ENCODE results near the gene WNT7A. TPM values are rescaled to one million over a fixed set of nuclear protein-coding genes. Genes with fewer than 3 reads are reported as not detected.

The WNT7A gene
- total and polyA plus RNA-seq, 4 donors: 1.7 to 4.8 (median 2.0) TPM

DNA sequence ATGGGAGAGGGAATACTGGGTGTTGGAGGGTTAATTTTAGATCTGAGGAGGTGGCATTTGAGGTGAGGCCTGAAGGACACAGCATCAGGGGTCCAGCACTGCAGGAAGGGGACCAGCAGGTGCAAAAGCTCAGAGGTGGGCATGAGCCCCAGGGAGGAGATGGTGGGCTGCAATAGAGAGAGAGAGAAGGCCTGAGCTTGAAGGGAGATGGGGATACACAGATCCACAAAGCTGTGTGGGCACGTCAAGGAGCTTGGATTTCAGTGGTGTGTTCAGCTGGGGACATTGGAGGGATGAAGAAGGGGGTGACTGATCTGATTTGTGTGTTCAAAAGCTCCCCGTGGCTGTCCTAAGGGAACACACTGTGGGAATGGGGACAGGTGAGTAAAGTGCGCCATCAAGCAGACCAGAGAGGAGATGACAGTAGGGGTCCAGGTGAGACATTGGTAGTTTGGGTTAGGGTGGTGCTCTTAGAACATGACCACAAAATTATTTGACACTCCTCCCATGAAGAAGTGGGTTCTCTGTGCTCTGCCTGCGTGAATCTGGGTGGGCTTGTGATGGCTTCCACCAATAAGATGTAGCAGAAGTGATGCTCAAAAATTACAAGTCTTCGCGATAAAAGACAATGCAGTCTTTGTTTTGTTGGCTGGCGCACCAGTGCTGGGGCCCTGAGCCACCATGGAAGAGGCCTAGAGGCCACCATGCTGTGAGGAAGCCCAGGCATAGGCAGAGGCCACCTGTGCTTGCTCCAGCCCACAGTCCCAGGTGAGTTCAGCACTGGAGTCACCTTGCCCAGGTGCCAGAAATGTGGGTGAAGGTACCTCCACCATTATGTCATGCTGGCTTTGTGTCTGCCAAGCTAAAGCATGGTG, 1.9 kb upstream of the WNT7A start:
- 75 to 88% methylated on average over 7 of the region's 7 CpGs for WGBS, 2 donors
- DNase-seq (no peak), ATAC-seq (ENCODE audit: insufficient read depth, low FRiP score) (no peak)
- TF ChIP-seq, protein P1, sequence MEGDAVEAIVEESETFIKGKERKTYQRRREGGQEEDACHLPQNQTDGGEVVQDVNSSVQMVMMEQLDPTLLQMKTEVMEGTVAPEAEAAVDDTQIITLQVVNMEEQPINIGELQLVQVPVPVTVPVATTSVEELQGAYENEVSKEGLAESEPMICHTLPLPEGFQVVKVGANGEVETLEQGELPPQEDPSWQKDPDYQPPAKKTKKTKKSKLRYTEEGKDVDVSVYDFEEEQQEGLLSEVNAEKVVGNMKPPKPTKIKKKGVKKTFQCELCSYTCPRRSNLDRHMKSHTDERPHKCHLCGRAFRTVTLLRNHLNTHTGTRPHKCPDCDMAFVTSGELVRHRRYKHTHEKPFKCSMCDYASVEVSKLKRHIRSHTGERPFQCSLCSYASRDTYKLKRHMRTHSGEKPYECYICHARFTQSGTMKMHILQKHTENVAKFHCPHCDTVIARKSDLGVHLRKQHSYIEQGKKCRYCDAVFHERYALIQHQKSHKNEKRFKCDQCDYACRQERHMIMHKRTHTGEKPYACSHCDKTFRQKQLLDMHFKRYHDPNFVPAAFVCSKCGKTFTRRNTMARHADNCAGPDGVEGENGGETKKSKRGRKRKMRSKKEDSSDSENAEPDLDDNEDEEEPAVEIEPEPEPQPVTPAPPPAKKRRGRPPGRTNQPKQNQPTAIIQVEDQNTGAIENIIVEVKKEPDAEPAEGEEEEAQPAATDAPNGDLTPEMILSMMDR (IDR thresholded peaks at IDR 0.05; ENCODE audit: control extremely low read depth, extremely low read depth): no peak
- Histone ChIP-seq H3K4me1 (ENCODE audit: control insufficient read depth in 5 of 5, insufficient read depth in 5 of 5, low read length in 5 of 5) (peaks cover 0 to 8% (median 0%) of the 10 kb centered on the region in 5 donors), H3K27me3 (ENCODE audit: control insufficient read depth in 3 of 3, insufficient read depth in 3 of 3, low read length in 2 of 3) (peaks cover 13 to 73% (median 33%) of the 10 kb centered on the region in 3 donors), H3K36me3 (ENCODE audit: control insufficient read depth in 4 of 4, insufficient read depth in 4 of 4, low read length in 4 of 4) (no peaks in the 10 kb centered on the region), H3K9me3 (ENCODE audit: control insufficient read depth in 4 of 4, insufficient read depth in 3 of 4, low read length in 3 of 4) (peaks cover 0 to 6% (median 0%) of the 10 kb centered on the region in 4 donors), H3K9ac (ENCODE audit: insufficient read depth in 1 of 2, low read length in 2 of 2) (no peak overlapping the region), H3K27ac (ENCODE audit: low read depth in 1 of 2, low read length in 1 of 2) (no peak overlapping the region), H3K4me3 (no peak overlapping the region)

DNA sequence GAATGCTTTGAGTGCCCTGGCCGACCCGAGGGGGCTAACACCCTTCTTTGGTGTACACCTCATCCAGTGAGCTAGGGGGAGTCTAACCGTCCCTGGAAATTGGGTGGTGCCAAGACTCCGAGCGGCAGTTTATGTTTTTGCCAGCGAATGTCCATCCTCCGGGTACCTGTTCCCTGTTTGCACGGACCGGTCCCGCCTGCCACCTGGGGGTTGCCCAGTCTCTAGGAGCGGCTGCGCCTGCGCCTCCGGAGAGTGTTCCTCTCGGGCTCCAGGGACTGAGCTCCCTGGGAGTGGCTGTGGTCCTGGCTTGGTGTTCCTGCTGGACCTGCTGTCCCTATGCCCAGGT, 913 bp upstream of the WNT7A start:
- Histone ChIP-seq H3K4me1 (ENCODE audit: control insufficient read depth in 5 of 5, insufficient read depth in 5 of 5, low read length in 5 of 5) (peaks cover 0 to 8% (median 0%) of the 10 kb centered on the region in 5 donors), H3K36me3 (ENCODE audit: control insufficient read depth in 4 of 4, insufficient read depth in 4 of 4, low read length in 4 of 4) (no peaks in the 10 kb centered on the region), H3K27me3 (ENCODE audit: control insufficient read depth in 3 of 3, insufficient read depth in 3 of 3, low read length in 2 of 3) (peaks cover 13 to 82% (median 39%) of the 10 kb centered on the region in 3 donors), H3K4me3 (no peak overlapping the region), H3K9me3 (ENCODE audit: control insufficient read depth in 4 of 4, insufficient read depth in 3 of 4, low read length in 3 of 4) (peaks cover 0 to 6% (median 0%) of the 10 kb centered on the region in 4 donors), H3K9ac (ENCODE audit: insufficient read depth in 1 of 2, low read length in 2 of 2) (no peak overlapping the region), H3K27ac (ENCODE audit: low read depth in 1 of 2, low read length in 1 of 2) (no peak overlapping the region)
- 5 to 9% methylated on average over 15 of the region's 15 CpGs for WGBS, 2 donors
- peak; percentile 15 for ATAC-seq (ENCODE audit: insufficient read depth, low FRiP score)
- no peak for DNase-seq
- TF ChIP-seq, protein P1 (IDR thresholded peaks at IDR 0.05; ENCODE audit: control extremely low read depth, extremely low read depth): no peak

DNA sequence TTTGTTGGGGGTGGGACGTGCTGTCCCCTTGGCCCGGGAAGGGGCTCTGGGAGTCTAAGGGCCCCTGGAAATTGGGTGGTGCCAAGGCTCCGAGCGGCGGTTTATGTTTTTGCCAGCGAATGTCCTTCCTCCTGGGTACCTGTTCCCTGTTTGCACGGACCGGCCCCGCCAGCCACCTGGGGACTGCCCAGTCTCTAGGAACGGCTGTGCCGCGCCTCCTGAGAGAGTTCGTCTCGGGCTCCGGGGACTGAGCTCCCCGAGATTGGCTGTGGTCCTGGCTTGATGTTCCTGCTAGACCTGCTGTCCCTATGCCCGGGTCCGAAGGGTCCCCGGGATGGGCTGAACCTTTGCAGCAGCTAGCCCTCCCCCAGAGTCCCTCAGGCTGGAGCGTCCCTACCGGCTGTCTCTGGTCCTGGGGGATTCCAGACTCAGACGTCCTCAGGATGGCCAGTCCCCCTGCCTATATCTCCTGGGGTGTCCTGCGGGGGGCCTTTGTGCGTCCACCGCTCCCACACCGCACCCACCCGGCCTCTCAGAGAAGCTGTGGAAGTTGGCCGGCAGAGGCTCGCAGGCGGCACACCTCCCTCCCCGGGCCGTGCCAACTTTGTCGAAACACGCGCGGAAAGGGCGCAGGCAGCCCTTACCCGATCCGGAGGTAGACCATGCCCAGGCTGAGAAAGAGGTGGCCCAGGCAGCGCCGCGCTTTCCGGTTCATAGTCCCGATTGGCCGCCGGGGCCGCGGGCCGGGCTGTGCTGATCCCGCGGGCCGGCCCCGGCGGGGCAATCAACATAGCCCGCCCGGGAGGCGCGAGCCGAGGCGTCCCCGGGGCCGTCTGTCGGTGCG, 547 bp downstream of the WNT7A start:
- peaks cover 0 to 6% (median 0%) of the 10 kb centered on the region in 4 donors for H3K9me3 ChIP-seq (ENCODE audit: control insufficient read depth in 4 of 4, insufficient read depth in 3 of 4, low read length in 3 of 4)
- DNase-seq (no peak), ATAC-seq (ENCODE audit: insufficient read depth, low FRiP score) (peak; percentile 17)
- WGBS, 2 donors: 1% methylated on average over 64 of the region's 64 CpGs
- H3K9ac ChIP-seq (ENCODE audit: insufficient read depth in 1 of 2, low read length in 2 of 2): no peak overlapping the region
- H3K27ac ChIP-seq (ENCODE audit: low read depth in 1 of 2, low read length in 1 of 2): no peak overlapping the region
- TF ChIP-seq, protein P1 (IDR thresholded peaks at IDR 0.05; ENCODE audit: control extremely low read depth, extremely low read depth): no peak
- peak overlapping the region; percentile 21 for H3K4me3 ChIP-seq
- H3K27me3 ChIP-seq (ENCODE audit: control insufficient read depth in 3 of 3, insufficient read depth in 3 of 3, low read length in 2 of 3): peaks cover 13 to 76% (median 40%) of the 10 kb centered on the region in 3 donors
- H3K36me3 ChIP-seq (ENCODE audit: control insufficient read depth in 4 of 4, insufficient read depth in 4 of 4, low read length in 4 of 4): no peaks in the 10 kb centered on the region
- peaks cover 0 to 8% (median 0%) of the 10 kb centered on the region in 5 donors for H3K4me1 ChIP-seq (ENCODE audit: control insufficient read depth in 5 of 5, insufficient read depth in 5 of 5, low read length in 5 of 5)
